OCI-LY7 (cell line): ENCODE results near the gene IFRD2. TPM values are rescaled to one million over a fixed set of nuclear protein-coding genes. Genes with fewer than 3 reads are reported as not detected.

Experiments used
- BruUV-seq: library from RNA; stranded (reverse); fragments of 400-500 nt; replicated peaks from 2 replicates; lab custom pipeline; 2021; lab: Mats Ljungman, UMichigan
- CTCF ChIA-PET: fragments of 300-600 bp; sonication (Branson Sonifier 250); formaldehyde crosslinking; loops from one replicate; lab custom pipeline; 2022; ENCODE audit warnings: antibody characterized with exemption; ENCODE audit not compliant: unreplicated experiment; lab: Charles Lee
- POLR2A ChIA-PET: fragments of 300-600 bp; sonication (Branson Sonifier 250); formaldehyde crosslinking; loops from one replicate; lab custom pipeline; 2022; ENCODE audit warnings: antibody characterized with exemption; lab: Charles Lee
- DNase-seq: peaks from one replicate; pipeline ENCODE4 v3.0.0-alpha.2; 2015; ENCODE audit warnings: low spot score
- H2AFZ ChIP-seq: fragments of 200-600 bp; sonication (generic), shearing (Covaris generic); 2 replicates; pipeline ENCODE4 v1.6.1; 2014; ENCODE audit warnings: mild to moderate bottlenecking, antibody characterized with exemption, low read length, moderate library complexity
- H3K27ac ChIP-seq: fragments of 200-600 bp; sonication (generic); 2 replicates; pipeline ENCODE4 v1.5.1; 2014; ENCODE audit warnings: mixed run types, low read depth, mild to moderate bottlenecking, moderate library complexity, low read length, inconsistent platforms; ENCODE audit not compliant: poor library complexity, severe bottlenecking
- H3K36me3 ChIP-seq: fragments of 200-600 bp; sonication (generic); 2 replicates; pipeline ENCODE4 v1.6.1; 2014; ENCODE audit warnings: mild to moderate bottlenecking, antibody characterized with exemption, low read length, moderate library complexity, mixed read lengths; ENCODE audit not compliant: insufficient read depth
- H3K4me1 ChIP-seq: fragments of 200-600 bp; sonication (generic); 2 replicates; pipeline ENCODE4 v1.5.1; 2014; ENCODE audit warnings: mild to moderate bottlenecking, low read length; ENCODE audit not compliant: insufficient read depth, poor library complexity, severe bottlenecking
- H3K4me2 ChIP-seq: fragments of 200-600 bp; sonication (generic); 2 replicates; pipeline ENCODE4 v1.6.1; 2014; ENCODE audit warnings: mild to moderate bottlenecking, low read length
- H3K4me3 ChIP-seq: fragments of 200-600 bp; sonication (generic); 2 replicates; pipeline ENCODE4 v1.5.1; 2014; ENCODE audit warnings: mild to moderate bottlenecking, low read depth, low read length; ENCODE audit not compliant: poor library complexity, severe bottlenecking
- H3K79me2 ChIP-seq: fragments of 200-600 bp; sonication (generic); 2 replicates; pipeline ENCODE4 v1.6.1; 2016; ENCODE audit warnings: low read depth, mild to moderate bottlenecking, low read length, moderate library complexity, mixed read lengths; ENCODE audit not compliant: insufficient read depth
- H3K9me2 ChIP-seq: fragments of 200-600 bp; sonication (generic); 2 replicates; pipeline ENCODE4 v1.6.1; 2016; ENCODE audit warnings: mild to moderate bottlenecking, low read length, mixed read lengths; ENCODE audit not compliant: insufficient read depth
- H3K9me3 ChIP-seq: fragments of 200-600 bp; sonication (generic); 2 replicates; pipeline ENCODE4 v1.6.1; 2014; ENCODE audit warnings: mild to moderate bottlenecking, mixed run types, low read length, mixed read lengths
- H4K20me1 ChIP-seq: fragments of 200-600 bp; sonication (generic); 2 replicates; pipeline ENCODE4 v1.6.1; 2014; ENCODE audit warnings: mild to moderate bottlenecking, antibody characterized with exemption, low read length, moderate library complexity, mixed read lengths; ENCODE audit not compliant: insufficient read depth
- EZH2phosphoT487 ChIP-seq: fragments of 200-600 bp; sonication (generic); IDR thresholded peaks from 2 replicates; pipeline ENCODE4 v1.6.1; 2018; ENCODE audit warnings: low read depth, borderline replicate concordance, mild to moderate bottlenecking, mixed run types, antibody characterized with exemption, low read length, moderate library complexity, mixed read lengths
- intact Hi-C: fragments of 100-400 bp; cut with micrococcal nuclease; formaldehyde crosslinking; loops from one replicate; pipeline ENCODE4 v1.10.0; 2022; ENCODE audit not compliant: unreplicated experiment
- total RNA-seq, 2 experiments: library from RNA; depleted of rRNA in 1 of 2; stranded (reverse); fragments of >200 nt in 1 of 2; shearing (Covaris generic) in 1 of 2; gene quantifications; 2 replicates each; pipeline ENCODE4 v1.2.3, GENCODE V29; 2014 to 2022
- TF ChIP-seq, protein P1 (sequence below): fragments of 200-600 bp; sonication (generic); conservative IDR thresholded peaks from 2 replicates; pipeline ENCODE4 v1.5.1; 2014; ENCODE audit warnings: mild to moderate bottlenecking, antibody characterized with exemption, low read length, moderate library complexity, mixed read lengths

The IFRD2 gene
- total RNA-seq, 2 experiments from 2014 or later, result 93.3 to 95.5 TPM

DNA sequence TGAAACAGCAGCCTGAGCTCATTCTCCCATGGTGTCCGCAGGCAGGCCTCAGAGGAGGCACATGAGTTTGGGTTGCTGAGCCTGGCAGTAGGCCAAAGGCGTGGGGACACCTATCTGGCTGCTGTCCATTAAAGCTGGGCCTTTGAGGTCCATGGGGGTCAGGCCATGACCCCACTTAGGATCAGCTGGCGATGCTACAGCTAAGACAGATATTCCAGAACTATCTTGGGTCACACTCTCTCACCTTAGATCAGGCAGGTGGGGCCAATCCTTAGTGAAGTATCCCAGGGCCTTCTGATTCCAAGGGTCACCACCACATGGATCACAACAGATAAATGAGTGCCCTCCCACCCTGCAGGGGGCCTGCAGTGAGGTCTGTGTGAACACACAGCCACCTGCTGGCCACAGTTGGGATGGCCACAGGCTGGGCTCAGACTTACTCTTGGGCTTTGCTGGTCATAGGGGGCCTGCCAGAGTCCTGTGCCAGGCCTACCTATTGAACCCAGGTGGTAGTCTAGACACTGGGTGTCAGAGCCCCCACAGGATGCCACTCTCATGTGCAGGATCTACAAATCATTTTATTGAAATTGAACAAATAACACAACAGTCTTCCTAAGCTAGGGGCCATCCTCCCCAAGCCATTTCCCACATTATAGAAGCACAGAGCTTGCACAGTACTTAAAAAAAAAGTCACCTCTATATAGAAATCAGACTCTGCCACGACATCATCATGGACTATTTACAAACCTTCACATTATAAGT lies 32.3 kb upstream of the IFRD2 start:
- H3K27ac ChIP-seq, result no peak overlapping the region
- peaks cover 12% of the 10 kb centered on the region; the same call in 1 of the 2 replicates for H3K79me2 ChIP-seq
- H2AFZ ChIP-seq, result no peak overlapping the region
- H4K20me1 ChIP-seq, result no peaks in the 10 kb centered on the region
- H3K9me2 ChIP-seq, result no peaks in the 10 kb centered on the region
- H3K36me3 ChIP-seq, result peaks cover 22% of the 10 kb centered on the region
- intact Hi-C loops, result loop anchor here (1.0 to 5.0 kb wide), 3 partner anchors 25 to 97 kb away; partner anchors contain the start of genes HYAL3 and NAA80
- no peaks in the 10 kb centered on the region for H3K9me3 ChIP-seq
- H3K4me1 ChIP-seq, result peaks cover 29% of the 10 kb centered on the region
- POLR2A ChIA-PET, result interaction anchor here (1.2 kb wide), 1 partner anchor 26 kb away, joined by 3 read pairs; the partner anchor contains the start of gene NPRL2
- H3K4me2 ChIP-seq, result no peak overlapping the region
- CTCF ChIA-PET, result interaction anchor here (1.9 kb wide), 1 partner anchor 32 kb away, joined by 5 read pairs; the partner anchor contains the start of gene IFRD2
- no TSS peak for BruUV-seq
- TF ChIP-seq, protein P1, sequence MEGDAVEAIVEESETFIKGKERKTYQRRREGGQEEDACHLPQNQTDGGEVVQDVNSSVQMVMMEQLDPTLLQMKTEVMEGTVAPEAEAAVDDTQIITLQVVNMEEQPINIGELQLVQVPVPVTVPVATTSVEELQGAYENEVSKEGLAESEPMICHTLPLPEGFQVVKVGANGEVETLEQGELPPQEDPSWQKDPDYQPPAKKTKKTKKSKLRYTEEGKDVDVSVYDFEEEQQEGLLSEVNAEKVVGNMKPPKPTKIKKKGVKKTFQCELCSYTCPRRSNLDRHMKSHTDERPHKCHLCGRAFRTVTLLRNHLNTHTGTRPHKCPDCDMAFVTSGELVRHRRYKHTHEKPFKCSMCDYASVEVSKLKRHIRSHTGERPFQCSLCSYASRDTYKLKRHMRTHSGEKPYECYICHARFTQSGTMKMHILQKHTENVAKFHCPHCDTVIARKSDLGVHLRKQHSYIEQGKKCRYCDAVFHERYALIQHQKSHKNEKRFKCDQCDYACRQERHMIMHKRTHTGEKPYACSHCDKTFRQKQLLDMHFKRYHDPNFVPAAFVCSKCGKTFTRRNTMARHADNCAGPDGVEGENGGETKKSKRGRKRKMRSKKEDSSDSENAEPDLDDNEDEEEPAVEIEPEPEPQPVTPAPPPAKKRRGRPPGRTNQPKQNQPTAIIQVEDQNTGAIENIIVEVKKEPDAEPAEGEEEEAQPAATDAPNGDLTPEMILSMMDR, result peak; percentile 83
- TF ChIP-seq EZH2phosphoT487, result no peak
- peak; percentile 70 for DNase-seq
- no peak overlapping the region for H3K4me3 ChIP-seq

DNA sequence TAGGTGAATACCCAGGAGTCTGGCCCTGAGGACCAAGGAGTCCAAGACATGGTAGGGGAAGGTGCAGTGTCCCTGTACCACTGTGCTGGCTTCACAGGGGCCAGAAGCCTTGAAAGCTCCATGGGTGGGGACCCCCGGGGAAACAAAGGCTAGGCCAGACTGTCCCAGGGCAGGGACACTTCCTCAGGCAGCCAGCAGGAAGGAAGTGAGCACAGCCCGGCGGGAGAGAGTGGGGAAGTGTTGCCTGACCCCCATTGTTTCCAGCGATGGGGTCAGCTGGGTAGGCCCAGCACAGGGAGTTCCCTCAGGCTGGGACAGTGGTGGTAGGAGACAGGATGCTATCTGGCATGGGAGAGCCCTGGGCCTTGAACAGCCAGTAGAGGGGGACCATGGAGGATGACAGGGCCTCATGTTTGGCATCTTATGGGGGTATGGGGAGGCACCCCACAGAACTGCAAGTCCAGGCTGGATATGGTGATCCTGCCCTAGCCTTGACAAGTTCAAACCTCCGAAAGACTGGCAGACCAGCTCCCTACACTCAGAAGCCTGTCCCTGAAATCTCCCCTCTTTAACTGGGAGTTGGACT lies 31.5 kb upstream of the IFRD2 start:
- no peak overlapping the region for H3K4me3 ChIP-seq
- H3K79me2 ChIP-seq, result peaks cover 12% of the 10 kb centered on the region; the same call in 1 of the 2 replicates
- peaks cover 20% of the 10 kb centered on the region; the same call in 1 of the 2 replicates for H3K36me3 ChIP-seq
- CTCF ChIA-PET, result interaction anchor here (1.9 kb wide), 1 partner anchor 31 kb away, joined by 5 read pairs; the partner anchor contains the start of gene IFRD2
- POLR2A ChIA-PET, result interaction anchor here (1.2 kb wide), 1 partner anchor 27 kb away, joined by 3 read pairs; the partner anchor contains the start of gene NPRL2
- H3K9me2 ChIP-seq, result no peaks in the 10 kb centered on the region
- BruUV-seq, result no TSS peak
- peaks cover 34% of the 10 kb centered on the region for H3K4me1 ChIP-seq
- no peak overlapping the region for H3K4me2 ChIP-seq
- H4K20me1 ChIP-seq, result no peaks in the 10 kb centered on the region
- no peak overlapping the region for H3K27ac ChIP-seq
- no peak overlapping the region for H2AFZ ChIP-seq
- intact Hi-C loops, result loop anchor here (1.0 to 5.0 kb wide), 3 partner anchors 24 to 96 kb away; partner anchors contain the start of genes HYAL3 and NAA80
- no peaks in the 10 kb centered on the region for H3K9me3 ChIP-seq
- no peak for DNase-seq
- TF ChIP-seq, protein P1, result no peak
- no peak for TF ChIP-seq EZH2phosphoT487
